IMR-90 (cell line): ENCODE results near the gene HACE1. TPM values are rescaled to one million over a fixed set of nuclear protein-coding genes. Genes with fewer than 3 reads are reported as not detected.

Experiments used
- ATAC-seq: fragments of 200-7000 bp; cut with Tn5 transposase; 2 replicates; pipeline ENCODE4 v1.9.1; 2020; ENCODE audit warnings: low read depth, mild to moderate bottlenecking, moderate library complexity
- BruUV-seq: library from RNA; stranded (reverse); fragments of 400-500 nt; replicated peaks from 2 replicates; lab custom pipeline; 2021; lab: Mats Ljungman, UMichigan
- CTCF ChIA-PET: fragments of 300-600 bp; formaldehyde crosslinking; extraction: SDS; loops from one replicate; lab custom pipeline; 2021; ENCODE audit warnings: antibody characterized with exemption; lab: Yijun Ruan, JAX
- POLR2A ChIA-PET: fragments of 300-600 bp; sonication (Branson Sonifier 250); formaldehyde crosslinking; loops from one replicate; lab custom pipeline; 2022; ENCODE audit warnings: antibody characterized with exemption; ENCODE audit not compliant: unreplicated experiment; lab: Charles Lee
- DNase-seq: peaks from one replicate; pipeline ENCODE4 v3.0.0; 2013
- H2AFZ ChIP-seq: replicated peaks from 2 replicates; pipeline ENCODE3; 2013; ENCODE audit warnings: low read length, mild to moderate bottlenecking; ENCODE audit not compliant: poor library complexity
- H2AK5ac ChIP-seq: 2 replicates; pipeline ENCODE4 v1.6.1; 2013; ENCODE audit warnings: low read depth, low read length, inconsistent platforms
- H2AK9ac ChIP-seq: replicated peaks from 2 replicates; pipeline ENCODE3; 2013; ENCODE audit warnings: mild to moderate bottlenecking, low read depth, low read length, moderate library complexity; ENCODE audit not compliant: poor library complexity
- H2BK120ac ChIP-seq: 2 replicates; pipeline ENCODE4 v1.6.1; 2013; ENCODE audit warnings: low read depth, low read length, inconsistent platforms
- H2BK15ac ChIP-seq: 3 replicates; pipeline ENCODE4 v1.6.1; 2013; ENCODE audit warnings: low read depth, low read length, inconsistent platforms
- H2BK20ac ChIP-seq: 2 replicates; pipeline ENCODE4 v1.6.1; 2013; ENCODE audit warnings: low read depth, mild to moderate bottlenecking, inconsistent platforms, low read length, moderate library complexity
- H2BK5ac ChIP-seq: 2 replicates; pipeline ENCODE4 v1.6.1; 2013; ENCODE audit warnings: mild to moderate bottlenecking, low read depth, low read length, inconsistent platforms; ENCODE audit not compliant: poor library complexity, severe bottlenecking
- H3K14ac ChIP-seq: replicated peaks from 2 replicates; pipeline ENCODE4 v1.6.1; 2013; ENCODE audit warnings: low read depth, low read length, inconsistent platforms
- H3K18ac ChIP-seq: 2 replicates; pipeline ENCODE4 v1.6.1; 2013; ENCODE audit warnings: low read depth, low read length, control low read depth
- H3K23ac ChIP-seq: 2 replicates; pipeline ENCODE4 v1.6.1; 2013; ENCODE audit warnings: low read depth, low read length, inconsistent platforms
- H3K27ac ChIP-seq: 2 replicates; pipeline ENCODE4 v1.5.1; 2013; ENCODE audit warnings: mild to moderate bottlenecking, control low read depth, low read length; ENCODE audit not compliant: insufficient read depth
- H3K27me3 ChIP-seq: 2 replicates; pipeline ENCODE4 v1.6.1; 2013; ENCODE audit warnings: low read length; ENCODE audit not compliant: control insufficient read depth, insufficient read depth
- H3K36me3 ChIP-seq: 2 replicates; pipeline ENCODE4 v1.6.1; 2013; ENCODE audit warnings: low read length, mixed read lengths; ENCODE audit not compliant: control insufficient read depth, insufficient read depth
- H3K4ac ChIP-seq: 2 replicates; pipeline ENCODE4 v1.6.1; 2013; ENCODE audit warnings: low read depth, low read length, inconsistent platforms
- H3K4me1 ChIP-seq: 2 replicates; pipeline ENCODE4 v1.6.1; 2013; ENCODE audit warnings: low read length, mixed read lengths; ENCODE audit not compliant: control insufficient read depth, insufficient read depth
- H3K4me2 ChIP-seq: 2 replicates; pipeline ENCODE4 v1.6.1; 2013; ENCODE audit warnings: low read depth, mild to moderate bottlenecking, control low read depth, low read length, moderate library complexity
- H3K4me3 ChIP-seq: 2 replicates; pipeline ENCODE4 v1.5.1; 2013; ENCODE audit warnings: low read depth, mild to moderate bottlenecking, control low read depth, low read length, moderate library complexity; ENCODE audit not compliant: insufficient read depth
- H3K56ac ChIP-seq: 2 replicates; pipeline ENCODE4 v1.6.1; 2013; ENCODE audit warnings: low read length, inconsistent platforms; ENCODE audit not compliant: insufficient read depth; ENCODE audit errors: extremely low read depth
- H3K79me1 ChIP-seq, 2 experiments: 2 replicates each; pipeline ENCODE4 v1.6.1; 2013; ENCODE audit warnings: low read length in 2 of 2, inconsistent platforms in 1 of 2, low read depth in 1 of 2
- H3K9ac ChIP-seq: 2 replicates; pipeline ENCODE4 v1.6.1; 2013; ENCODE audit warnings: low read depth, low read length, control low read depth
- H3K9me1 ChIP-seq: 2 replicates; pipeline ENCODE4 v1.6.1; 2013; ENCODE audit warnings: low read length, inconsistent platforms; ENCODE audit not compliant: insufficient read depth
- H3K9me3 ChIP-seq: 2 replicates; pipeline ENCODE4 v1.6.1; 2013; ENCODE audit warnings: low read length; ENCODE audit not compliant: control insufficient read depth, insufficient read depth
- H4K20me1 ChIP-seq: 2 replicates; pipeline ENCODE4 v1.6.1; 2013; ENCODE audit warnings: low read length, inconsistent platforms; ENCODE audit not compliant: insufficient read depth
- H4K5ac ChIP-seq: 2 replicates; pipeline ENCODE4 v1.6.1; 2013; ENCODE audit warnings: mild to moderate bottlenecking, low read depth, low read length, control low read depth
- H4K8ac ChIP-seq, 2 experiments: 2 replicates each; pipeline ENCODE4 v1.6.1; 2013; ENCODE audit warnings: low read depth in 2 of 2, low read length in 2 of 2, control low read depth in 1 of 2, inconsistent platforms in 1 of 2
- H4K91ac ChIP-seq: 2 replicates; pipeline ENCODE4 v1.6.1; 2013; ENCODE audit warnings: low read depth, low read length, inconsistent platforms; ENCODE audit not compliant: insufficient read depth
- BHLHE40 ChIP-seq: fragments of 150-350 bp; IDR thresholded peaks from 2 replicates; pipeline ENCODE4 v1.6.1; 2016; ENCODE audit warnings: mild to moderate bottlenecking, low read depth, low read length
- CEBPB ChIP-seq: IDR thresholded peaks from 2 replicates; pipeline ENCODE4 v1.6.1; 2012; ENCODE audit warnings: low read depth, low read length, improper control_type of control experiment
- CHD1 ChIP-seq: IDR thresholded peaks from 2 replicates; pipeline ENCODE4 v1.6.1; 2012; ENCODE audit warnings: low read depth, low read length, improper control_type of control experiment
- FOS ChIP-seq: fragments of 150-350 bp; IDR thresholded peaks from 2 replicates; pipeline ENCODE4 v1.6.1; 2016; ENCODE audit warnings: low read depth, low read length
- MAFK ChIP-seq: IDR thresholded peaks from 2 replicates; pipeline ENCODE4 v1.6.1; 2012; ENCODE audit warnings: low read depth, low read length, improper control_type of control experiment
- MAZ ChIP-seq: IDR thresholded peaks from 2 replicates; pipeline ENCODE4 v1.6.1; 2012; ENCODE audit warnings: low read depth, mild to moderate bottlenecking, low read length, improper control_type of control experiment, moderate library complexity, borderline replicate concordance
- MXI1 ChIP-seq: IDR thresholded peaks from 2 replicates; pipeline ENCODE4 v1.6.1; 2012; ENCODE audit warnings: low read depth, mild to moderate bottlenecking, low read length, moderate library complexity, borderline replicate concordance
- NFE2L2 ChIP-seq: fragments of 150-350 bp; IDR thresholded peaks from 2 replicates; pipeline ENCODE4 v1.6.1; 2016; ENCODE audit warnings: low read depth, mild to moderate bottlenecking, low read length
- POLR2A ChIP-seq: IDR thresholded peaks from 2 replicates; pipeline ENCODE4 v1.6.1; 2012; ENCODE audit warnings: mild to moderate bottlenecking, low read depth, low read length
- RAD21 ChIP-seq: IDR thresholded peaks from 2 replicates; pipeline ENCODE4 v1.6.1; 2012; ENCODE audit warnings: low read length, improper control_type of control experiment
- RCOR1 ChIP-seq: IDR thresholded peaks from 2 replicates; pipeline ENCODE4 v1.6.1; 2012; ENCODE audit warnings: mild to moderate bottlenecking, low read length, improper control_type of control experiment; ENCODE audit not compliant: insufficient replicate concordance
- RFX5 ChIP-seq: IDR thresholded peaks from 2 replicates; pipeline ENCODE4 v1.8.0; 2012; ENCODE audit warnings: low read depth, mild to moderate bottlenecking, low read length, moderate library complexity
- SMC3 ChIP-seq: fragments of 150-350 bp; IDR thresholded peaks from 2 replicates; pipeline ENCODE4 v1.6.1; 2016; ENCODE audit warnings: low read depth, mild to moderate bottlenecking, antibody characterized with exemption, low read length, moderate library complexity
- WGBS, 2 experiments: methylation state at CpG; one replicate each; pipeline versions ENCODE4 v1.1.5 to v1.1.7; 2013; ENCODE audit warnings: missing lambda C conversion rate in 2 of 2; ENCODE audit not compliant: insufficient read length in 1 of 2; ENCODE audit errors: extremely low coverage in 2 of 2; 5-methylcytosine and 5-hydroxymethylcytosine counted together
- dilution Hi-C: fragments of 300-500 bp; cut with HindIII; formaldehyde crosslinking; loops from one replicate; pipeline ENCODE4 v1.14.3; 2018; ENCODE audit warnings: low sequenced_read_pairs; ENCODE audit not compliant: unreplicated experiment
- in situ Hi-C: fragments of 300-500 bp; cut with MboI; formaldehyde crosslinking; loops from 3 replicates; pipeline ENCODE4 v1.14.3; 2019; ENCODE audit warnings: low sequenced_read_pairs, inconsistent platforms, mixed read lengths
- intact Hi-C: fragments of 100-400 bp; cut with micrococcal nuclease; formaldehyde crosslinking; loops from 2 replicates; pipeline ENCODE4 v1.10.0; 2022
- polyA plus RNA-seq, 3 experiments: library from polyadenylated mRNA; depleted of rRNA; stranded (reverse); fragments of >200 nt; gene quantifications; 2 replicates each; pipeline ENCODE4 v1.2.3, GENCODE V29; 2012; ENCODE audit warnings: low replicate concordance in 1 of 3
- total RNA-seq: library from RNA; depleted of rRNA; stranded (reverse); fragments of >200 nt; gene quantifications from 2 replicates; pipeline ENCODE4 v1.2.3, GENCODE V29; 2012
- TF ChIP-seq, protein P1 (sequence below): fragments of 150-350 bp; IDR thresholded peaks from 2 replicates; pipeline ENCODE4 v1.6.1; 2016; ENCODE audit warnings: low read depth, mild to moderate bottlenecking, low read length, moderate library complexity, borderline replicate concordance
- TF ChIP-seq, protein P2 (sequence below): fragments of 150-350 bp; IDR thresholded peaks from 2 replicates; pipeline ENCODE4 v1.6.1; 2017; ENCODE audit warnings: mild to moderate bottlenecking, antibody characterized with exemption, low read length, low read depth
- TF ChIP-seq, protein P3 (sequence below): conservative IDR thresholded peaks from 2 replicates; pipeline ENCODE4 v1.5.1; 2012; ENCODE audit warnings: mild to moderate bottlenecking, low read depth, low read length, improper control_type of control experiment

HACE1 gene
- total and polyA plus RNA-seq, 2 of the 4 experiments (the other 2 are of a cell fraction), result 5.4 to 10.8 TPM

DNA sequence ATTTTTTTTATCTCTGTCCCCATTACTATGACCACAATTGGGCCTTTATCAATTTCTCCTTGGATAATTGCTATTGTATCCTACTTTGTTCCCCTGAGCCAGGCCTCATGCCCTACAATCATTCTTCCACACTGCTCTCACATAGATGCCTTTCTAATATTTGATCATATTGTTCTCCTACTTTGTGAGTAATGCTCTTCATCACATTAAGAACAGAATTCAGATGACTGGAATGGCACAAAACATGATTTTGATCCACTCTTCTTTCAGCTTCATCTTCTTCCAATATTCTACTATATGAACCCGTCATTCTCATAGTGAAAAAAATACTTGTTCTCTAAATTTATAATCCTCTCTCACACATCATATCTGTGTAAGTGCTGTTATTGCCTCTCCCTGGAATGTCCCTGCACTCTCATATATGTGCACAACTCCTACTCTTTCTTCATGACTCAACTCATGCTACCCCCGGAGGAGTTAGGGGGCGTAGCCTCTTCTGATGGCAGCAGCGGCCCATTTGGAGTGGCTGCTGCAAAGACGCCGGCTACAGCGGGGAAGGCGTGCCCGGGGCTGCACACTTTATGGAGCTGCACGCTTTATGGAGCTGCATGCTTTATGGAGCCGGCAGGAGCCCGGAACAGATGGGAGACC is 25.3 kb upstream of the HACE1 start:
- Histone ChIP-seq H4K91ac (no peak overlapping the region), H3K27me3 (peaks cover 5% of the 10 kb centered on the region), H3K79me1 (no peaks in the 10 kb centered on the region), H3K23ac (no peak overlapping the region), H2AK9ac (peak overlapping the region; percentile 52), H2AK5ac (no peak overlapping the region), H3K56ac (no peak overlapping the region), H3K27ac (no peak overlapping the region), H2BK15ac (no peak overlapping the region), H3K4me2 (no peak overlapping the region), H4K8ac (no peak overlapping the region), H2BK5ac (no peak overlapping the region), H3K14ac (no peak overlapping the region), H3K9me3 (0 out of 2 replicates have a peak, but pooled peaks cover 3% of the 10 kb centered on the region), H3K18ac (no peak overlapping the region), H3K4me1 (no peaks in the 10 kb centered on the region), H4K5ac (no peak overlapping the region), H4K20me1 (no peaks in the 10 kb centered on the region), H3K9ac (no peak overlapping the region), H3K4ac (no peak overlapping the region), H2BK120ac (no peak overlapping the region), H2AFZ (peak overlapping the region; percentile 49), H2BK20ac (no peak overlapping the region), H3K4me3 (no peak overlapping the region), H3K9me1 (no peaks in the 10 kb centered on the region; the same call in 1 of the 2 replicates), H3K36me3 (no peaks in the 10 kb centered on the region)
- in situ Hi-C loops (no loop called here), dilution Hi-C loops (no loop called here), intact Hi-C loops (no loop called here)
- 36% methylated on average over 8 of the region's 12 CpGs; no CpG with 5 or more reads in 1 of the 2 experiments for WGBS, 2 experiments
- ChIA-PET POLR2A (no interaction called here), CTCF (no interaction called here)
- BruUV-seq, result no TSS peak
- DNase-seq (no peak), ATAC-seq (peak; percentile 24; the same call in 1 of the 2 replicates)
- TF ChIP-seq BHLHE40, result no peak
- no peak for TF ChIP-seq FOS
- TF ChIP-seq CEBPB, result no peak
- no peak for TF ChIP-seq RCOR1
- no peak for TF ChIP-seq POLR2A
- no peak for TF ChIP-seq MAZ
- TF ChIP-seq, protein P1, sequence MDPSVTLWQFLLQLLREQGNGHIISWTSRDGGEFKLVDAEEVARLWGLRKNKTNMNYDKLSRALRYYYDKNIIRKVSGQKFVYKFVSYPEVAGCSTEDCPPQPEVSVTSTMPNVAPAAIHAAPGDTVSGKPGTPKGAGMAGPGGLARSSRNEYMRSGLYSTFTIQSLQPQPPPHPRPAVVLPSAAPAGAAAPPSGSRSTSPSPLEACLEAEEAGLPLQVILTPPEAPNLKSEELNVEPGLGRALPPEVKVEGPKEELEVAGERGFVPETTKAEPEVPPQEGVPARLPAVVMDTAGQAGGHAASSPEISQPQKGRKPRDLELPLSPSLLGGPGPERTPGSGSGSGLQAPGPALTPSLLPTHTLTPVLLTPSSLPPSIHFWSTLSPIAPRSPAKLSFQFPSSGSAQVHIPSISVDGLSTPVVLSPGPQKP, result no peak
- no peak for TF ChIP-seq MXI1
- TF ChIP-seq, protein P2, sequence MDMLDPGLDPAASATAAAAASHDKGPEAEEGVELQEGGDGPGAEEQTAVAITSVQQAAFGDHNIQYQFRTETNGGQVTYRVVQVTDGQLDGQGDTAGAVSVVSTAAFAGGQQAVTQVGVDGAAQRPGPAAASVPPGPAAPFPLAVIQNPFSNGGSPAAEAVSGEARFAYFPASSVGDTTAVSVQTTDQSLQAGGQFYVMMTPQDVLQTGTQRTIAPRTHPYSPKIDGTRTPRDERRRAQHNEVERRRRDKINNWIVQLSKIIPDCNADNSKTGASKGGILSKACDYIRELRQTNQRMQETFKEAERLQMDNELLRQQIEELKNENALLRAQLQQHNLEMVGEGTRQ, result no peak
- no peak for TF ChIP-seq MAFK
- TF ChIP-seq RAD21, result no peak
- TF ChIP-seq, protein P3, sequence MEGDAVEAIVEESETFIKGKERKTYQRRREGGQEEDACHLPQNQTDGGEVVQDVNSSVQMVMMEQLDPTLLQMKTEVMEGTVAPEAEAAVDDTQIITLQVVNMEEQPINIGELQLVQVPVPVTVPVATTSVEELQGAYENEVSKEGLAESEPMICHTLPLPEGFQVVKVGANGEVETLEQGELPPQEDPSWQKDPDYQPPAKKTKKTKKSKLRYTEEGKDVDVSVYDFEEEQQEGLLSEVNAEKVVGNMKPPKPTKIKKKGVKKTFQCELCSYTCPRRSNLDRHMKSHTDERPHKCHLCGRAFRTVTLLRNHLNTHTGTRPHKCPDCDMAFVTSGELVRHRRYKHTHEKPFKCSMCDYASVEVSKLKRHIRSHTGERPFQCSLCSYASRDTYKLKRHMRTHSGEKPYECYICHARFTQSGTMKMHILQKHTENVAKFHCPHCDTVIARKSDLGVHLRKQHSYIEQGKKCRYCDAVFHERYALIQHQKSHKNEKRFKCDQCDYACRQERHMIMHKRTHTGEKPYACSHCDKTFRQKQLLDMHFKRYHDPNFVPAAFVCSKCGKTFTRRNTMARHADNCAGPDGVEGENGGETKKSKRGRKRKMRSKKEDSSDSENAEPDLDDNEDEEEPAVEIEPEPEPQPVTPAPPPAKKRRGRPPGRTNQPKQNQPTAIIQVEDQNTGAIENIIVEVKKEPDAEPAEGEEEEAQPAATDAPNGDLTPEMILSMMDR, result no peak
- no peak for TF ChIP-seq RFX5
- no peak for TF ChIP-seq CHD1
- no peak for TF ChIP-seq SMC3
- no peak for TF ChIP-seq NFE2L2
